DND-41 (cell line): ENCODE data around the gene TIGD6.

ENCODE experiments used
- CTCF ChIP-seq: IDR thresholded peaks from 2 replicates; pipeline ENCODE4 v1.5.1; 2012; ENCODE audit warnings: borderline replicate concordance, low read length, moderate library complexity, mild to moderate bottlenecking; ENCODE audit not compliant: poor library complexity, severe bottlenecking; ENCODE audit errors: extremely low read depth
- EZH2 ChIP-seq: IDR thresholded peaks from 3 replicates; pipeline ENCODE4 v1.6.1; 2012; ENCODE audit warnings: borderline replicate concordance, low read depth, mild to moderate bottlenecking, moderate library complexity, low read length, inconsistent platforms; ENCODE audit not compliant: severe bottlenecking

GRCh38 chr5:150033334-150033733 lies 32.9 kb upstream of the TIGD6 start:
- no peak for TF ChIP-seq EZH2
- TF ChIP-seq CTCF, result no peak
